ENCODE results near the gene ITFG1. TPM values are rescaled to one million over a fixed set of nuclear protein-coding genes. Genes with fewer than 3 reads are reported as not detected.
"Not testable (repeated sequence)": the region's sequence is repeated elsewhere in the genome, so short reads cannot be mapped to it uniquely, and the experiment has no call there.

ITFG1 gene
- total RNA-seq, 1 experiment from 2014 or later = 18.0 TPM

DNA sequence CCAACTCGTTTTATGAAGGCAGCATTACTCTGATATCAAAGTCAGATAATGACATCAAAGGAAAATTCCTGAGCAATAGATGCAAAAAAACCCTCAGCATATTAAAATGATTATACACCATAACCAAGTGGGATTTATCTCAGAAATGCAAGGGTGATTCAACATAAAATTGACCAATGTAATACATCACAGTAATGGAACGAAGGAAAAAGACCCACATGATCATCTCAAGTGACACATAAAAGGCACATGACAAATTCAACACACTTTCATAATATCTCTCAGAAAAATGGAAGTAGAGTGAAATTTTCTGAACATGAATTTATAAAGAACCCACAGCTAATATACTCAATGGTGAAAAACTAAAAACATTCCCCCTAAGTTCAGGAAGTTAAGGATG, 118.8 kb downstream of the ITFG1 start:
- DNase-seq = no peak
- H2BK20ac ChIP-seq (ENCODE audit: low read depth, low read length, poor library complexity, severe bottlenecking) = no peak overlapping the region
- H2BK120ac ChIP-seq (ENCODE audit: low read depth, low read length, poor library complexity, severe bottlenecking) = no peak overlapping the region
- no peak overlapping the region for H3K9ac ChIP-seq (ENCODE audit: extremely low read depth, insufficient read length, low read length)
- no peak overlapping the region for H4K5ac ChIP-seq (ENCODE audit: insufficient read length, low read depth, low read length)
- H2AK5ac ChIP-seq (ENCODE audit: insufficient read length, low read length) = no peak overlapping the region
- H3K56ac ChIP-seq (ENCODE audit: insufficient read length, low read depth, low read length) = no peak overlapping the region
- H3K23ac ChIP-seq (ENCODE audit: insufficient read length, low read depth, low read length) = no peak overlapping the region
- no peaks in the 10 kb centered on the region for H3K4me1 ChIP-seq (ENCODE audit: insufficient read depth, low read length)
- no peak overlapping the region for H3K27ac ChIP-seq (ENCODE audit: insufficient read length, low read depth, low read length)
- no peak overlapping the region for H4K8ac ChIP-seq (replicated peaks; ENCODE audit: insufficient read length, low read depth, low read length)
- H2BK12ac ChIP-seq (ENCODE audit: insufficient read length, low read depth, low read length) = no peak overlapping the region
- H3K4me1 Mint-ChIP-seq = no peaks in the 10 kb centered on the region
- TF ChIP-seq CTCF (conservative IDR thresholded peaks at IDR 0.05) = no peak
- no peak overlapping the region for H2AFZ ChIP-seq (ENCODE audit: low read length)
- no peaks in the 10 kb centered on the region for H3K9me3 ChIP-seq (ENCODE audit: control insufficient read depth, low read depth, low read length)
- no peaks in the 10 kb centered on the region for H3K27me3 Mint-ChIP-seq (ENCODE audit: low read depth)
- no peak overlapping the region for H4K91ac ChIP-seq (ENCODE audit: insufficient read length, low read depth, low read length)
- H3K79me1 ChIP-seq (ENCODE audit: insufficient read depth, low read depth, low read length, poor library complexity, severe bottlenecking) = no peaks in the 10 kb centered on the region
- H3K14ac ChIP-seq (ENCODE audit: insufficient read depth, low read length) = no peak overlapping the region
- no peak overlapping the region for H3K18ac ChIP-seq (ENCODE audit: insufficient read length, low read depth, low read length)
- no peaks in the 10 kb centered on the region for H3K23me2 ChIP-seq (ENCODE audit: insufficient read length, low read depth, low read length, poor library complexity, severe bottlenecking)
- no CpG with 5 or more reads among the region's 2 CpGs for WGBS (ENCODE audit: extremely low coverage, insufficient read length, low lambda C conversion rate)
- H3K4me3 Mint-ChIP-seq = no peak overlapping the region
- no peaks in the 10 kb centered on the region for H3K79me2 ChIP-seq (ENCODE audit: insufficient read depth, low read length)
- H3K27ac Mint-ChIP-seq = no peak overlapping the region
- no peak overlapping the region for H3K4me2 ChIP-seq (ENCODE audit: insufficient read depth, insufficient read length, low read length)
- H3K36me3 Mint-ChIP-seq (ENCODE audit: insufficient read depth in 1 of 3, low read depth in 3 of 3) = peaks cover 27 to 35% (median 27%) of the 10 kb centered on the region in 3 experiments
- no peak overlapping the region for H3K4ac ChIP-seq (ENCODE audit: low read depth, low read length)
- H3K9me3 Mint-ChIP-seq = peaks cover 16 to 23% of the 10 kb centered on the region in 2 experiments
- H2BK15ac ChIP-seq (ENCODE audit: low read depth, low read length) = no peak overlapping the region
- no peaks in the 10 kb centered on the region for H3K27me3 ChIP-seq (ENCODE audit: insufficient read depth, low read length)
- H3T11ph ChIP-seq (ENCODE audit: low read length) = no peak overlapping the region
- H2BK5ac ChIP-seq (ENCODE audit: insufficient read length, low read length) = no peak overlapping the region
- H4K20me1 ChIP-seq (ENCODE audit: control insufficient read depth, insufficient read depth, insufficient read length) = no peaks in the 10 kb centered on the region

GRCh38 chr16:47330562-47330961, 130.3 kb downstream of the ITFG1 start:
- not testable (repeated sequence) for H3K79me2 ChIP-seq (ENCODE audit: insufficient read depth, low read length); H3K27ac Mint-ChIP-seq; H3K4me1 Mint-ChIP-seq; H2BK5ac ChIP-seq (ENCODE audit: insufficient read length, low read length); H2BK15ac ChIP-seq (ENCODE audit: low read depth, low read length); H4K91ac ChIP-seq (ENCODE audit: insufficient read length, low read depth, low read length); H4K20me1 ChIP-seq (ENCODE audit: control insufficient read depth, insufficient read depth, insufficient read length); H3K9me3 Mint-ChIP-seq; DNase-seq; H3K9me3 ChIP-seq (ENCODE audit: control insufficient read depth, low read depth, low read length); H4K5ac ChIP-seq (ENCODE audit: insufficient read length, low read depth, low read length); H2AK5ac ChIP-seq (ENCODE audit: insufficient read length, low read length); H3K23me2 ChIP-seq (ENCODE audit: insufficient read length, low read depth, low read length, poor library complexity, severe bottlenecking); H3T11ph ChIP-seq (ENCODE audit: low read length); H2BK120ac ChIP-seq (ENCODE audit: low read depth, low read length, poor library complexity, severe bottlenecking); H3K27ac ChIP-seq (ENCODE audit: insufficient read length, low read depth, low read length); H3K56ac ChIP-seq (ENCODE audit: insufficient read length, low read depth, low read length); H3K9ac ChIP-seq (ENCODE audit: extremely low read depth, insufficient read length, low read length); H3K27me3 Mint-ChIP-seq (ENCODE audit: low read depth); H3K79me1 ChIP-seq (ENCODE audit: insufficient read depth, low read depth, low read length, poor library complexity, severe bottlenecking); H3K36me3 Mint-ChIP-seq (ENCODE audit: insufficient read depth in 1 of 3, low read depth in 3 of 3); H3K4me3 Mint-ChIP-seq; H4K8ac ChIP-seq (replicated peaks; ENCODE audit: insufficient read length, low read depth, low read length); H3K14ac ChIP-seq (ENCODE audit: insufficient read depth, low read length); H2AFZ ChIP-seq (ENCODE audit: low read length); H3K18ac ChIP-seq (ENCODE audit: insufficient read length, low read depth, low read length); H3K4me1 ChIP-seq (ENCODE audit: insufficient read depth, low read length); H2BK12ac ChIP-seq (ENCODE audit: insufficient read length, low read depth, low read length); H3K4ac ChIP-seq (ENCODE audit: low read depth, low read length); H2BK20ac ChIP-seq (ENCODE audit: low read depth, low read length, poor library complexity, severe bottlenecking); H3K23ac ChIP-seq (ENCODE audit: insufficient read length, low read depth, low read length); H3K27me3 ChIP-seq (ENCODE audit: insufficient read depth, low read length); H3K4me2 ChIP-seq (ENCODE audit: insufficient read depth, insufficient read length, low read length)
- WGBS (ENCODE audit: extremely low coverage, insufficient read length, low lambda C conversion rate) = no CpG with 5 or more reads among the region's 3 CpGs
